GM12865 (cell line): Measurements from ENCODE around the gene TBC1D4.

Source experiments
- DNase-seq: peaks from one replicate; pipeline ENCODE4 v3.0.0; 2010; ENCODE audit warnings: low read depth
- H3K4me3 ChIP-seq: 2 replicates; pipeline ENCODE4 v1.5.1; 2011; ENCODE audit warnings: mild to moderate bottlenecking, low read depth, low read length, control low read depth
- CTCF ChIP-seq: IDR thresholded peaks from 2 replicates; pipeline ENCODE4 v1.5.1; 2011; ENCODE audit warnings: low read length, control low read depth, low read depth, inconsistent platforms; ENCODE audit not compliant: insufficient read depth; ENCODE audit errors: missing control alignments

TBC1D4 gene

GRCh38 chr13:75513271-75513670, 31.3 kb upstream of the TBC1D4 start:
- no peak overlapping the region for H3K4me3 ChIP-seq
- DNase-seq = no peak
- no peak for TF ChIP-seq CTCF

GRCh38 chr13:75512253-75512652, 30.3 kb upstream of the TBC1D4 start:
- peak; percentile 74 for DNase-seq

GRCh38 chr13:75511051-75511625, 29.2 kb upstream of the TBC1D4 start:
- DNase-seq = no peak
- no peak for TF ChIP-seq CTCF
- no peak overlapping the region for H3K4me3 ChIP-seq

More at GRCh38 chr13:75512253-75512652, 30.3 kb upstream of the TBC1D4 start:
- no peak overlapping the region for H3K4me3 ChIP-seq
- no peak for TF ChIP-seq CTCF

GRCh38 chr13:75508002-75508548, 26.1 kb upstream of the TBC1D4 start:
- no peak overlapping the region for H3K4me3 ChIP-seq
- TF ChIP-seq CTCF = no peak
- no peak for DNase-seq

- peak; percentile 13 for DNase-seq
- TF ChIP-seq CTCF = no peak
- no peak overlapping the region for H3K4me3 ChIP-seq
Observed at GRCh38 chr13:75507027-75508001, 25.3 kb upstream of the TBC1D4 start.

GRCh38 chr13:75506018-75506417, 24.0 kb upstream of the TBC1D4 start:
- DNase-seq = no peak
- TF ChIP-seq CTCF = no peak
- H3K4me3 ChIP-seq = no peak overlapping the region
